Measurements from ENCODE around the gene UFM1.
A peak's percentile ranks its signal among the peaks of the same experiment; 100 is the strongest.
"Not testable (repeated sequence)": the region's sequence is repeated elsewhere in the genome, so short reads cannot be mapped to it uniquely, and the experiment has no call there.

Gene UFM1

GRCh38 chr13:38346764-38347163, 2.9 kb upstream of the UFM1 start:
- TF ChIP-seq ZNF274 (IDR thresholded peaks at IDR 0.05; ENCODE audit: low read depth, low read length) = no peak
- TF ChIP-seq YY1 (IDR thresholded peaks at IDR 0.05; ENCODE audit: insufficient read depth, insufficient read length) = no peak
- no peak for TF ChIP-seq SUZ12 (IDR thresholded peaks at IDR 0.05; ENCODE audit: extremely low read depth, insufficient read depth, insufficient read length)
- Histone ChIP-seq H3K4me1 (ENCODE audit: insufficient read depth, insufficient read length) (no peaks in the 10 kb centered on the region), H3K9me3 (ENCODE audit: insufficient read depth, low read length) (no peaks in the 10 kb centered on the region), H3K27me3 (ENCODE audit: insufficient read depth, insufficient read length) (no peaks in the 10 kb centered on the region), H3K36me3 (ENCODE audit: insufficient read depth, insufficient read length, low read length) (peaks cover 11% of the 10 kb centered on the region), H3K4me3 (ENCODE audit: insufficient read length, low read depth) (no peak overlapping the region), H3K9ac (ENCODE audit: insufficient read length, low read depth) (no peak overlapping the region)
- DNase-seq (ENCODE audit: low read depth, low spot score) = no peak

- H3K36me3 ChIP-seq (ENCODE audit: insufficient read depth, insufficient read length, low read length) = peaks cover 13% of the 10 kb centered on the region
- DNase-seq (ENCODE audit: low read depth, low spot score) = no peak
- H3K27me3 ChIP-seq (ENCODE audit: insufficient read depth, insufficient read length) = no peaks in the 10 kb centered on the region
- no peak overlapping the region for H3K9ac ChIP-seq (ENCODE audit: insufficient read length, low read depth)
- no peaks in the 10 kb centered on the region for H3K4me1 ChIP-seq (ENCODE audit: insufficient read depth, insufficient read length)
- no peaks in the 10 kb centered on the region for H3K9me3 ChIP-seq (ENCODE audit: insufficient read depth, low read length)
- peak overlapping the region; percentile 50 for H3K4me3 ChIP-seq (ENCODE audit: insufficient read length, low read depth)
- TF ChIP-seq ZNF274 (IDR thresholded peaks at IDR 0.05; ENCODE audit: low read depth, low read length) (no peak), YY1 (IDR thresholded peaks at IDR 0.05; ENCODE audit: insufficient read depth, insufficient read length) (no peak)
These were observed 726 bp upstream of the UFM1 start for GRCh38 chr13:38348861-38349389.

GRCh38 chr13:38350114-38350617, 515 bp downstream of the UFM1 start:
- no peak for DNase-seq (ENCODE audit: low read depth, low spot score)
- Histone ChIP-seq H3K9ac (ENCODE audit: insufficient read length, low read depth) (peak overlapping the region; percentile 89), H3K36me3 (ENCODE audit: insufficient read depth, insufficient read length, low read length) (peaks cover 16% of the 10 kb centered on the region), H3K4me1 (ENCODE audit: insufficient read depth, insufficient read length) (no peaks in the 10 kb centered on the region), H3K9me3 (ENCODE audit: insufficient read depth, low read length) (no peaks in the 10 kb centered on the region), H3K4me3 (ENCODE audit: insufficient read length, low read depth) (peak overlapping the region; percentile 85), H3K27me3 (ENCODE audit: insufficient read depth, insufficient read length) (no peaks in the 10 kb centered on the region)
- no peak for TF ChIP-seq ZNF274 (IDR thresholded peaks at IDR 0.05; ENCODE audit: low read depth, low read length)
- no peak for TF ChIP-seq SUZ12 (IDR thresholded peaks at IDR 0.05; ENCODE audit: extremely low read depth, insufficient read depth, insufficient read length)
- TF ChIP-seq YY1 (IDR thresholded peaks at IDR 0.05; ENCODE audit: insufficient read depth, insufficient read length) = no peak

GRCh38 chr13:38355595-38356119, 6.0 kb downstream of the UFM1 start:
- H3K27me3 ChIP-seq (ENCODE audit: insufficient read depth, insufficient read length) = no peaks in the 10 kb centered on the region
- no peak for DNase-seq (ENCODE audit: low read depth, low spot score)
- TF ChIP-seq YY1 (IDR thresholded peaks at IDR 0.05; ENCODE audit: insufficient read depth, insufficient read length) = no peak
- no peak for TF ChIP-seq ZNF274 (IDR thresholded peaks at IDR 0.05; ENCODE audit: low read depth, low read length)
- TF ChIP-seq SUZ12 (IDR thresholded peaks at IDR 0.05; ENCODE audit: extremely low read depth, insufficient read depth, insufficient read length) = no peak
- H3K9ac ChIP-seq (ENCODE audit: insufficient read length, low read depth) = no peak overlapping the region
- no peaks in the 10 kb centered on the region for H3K9me3 ChIP-seq (ENCODE audit: insufficient read depth, low read length)
- H3K36me3 ChIP-seq (ENCODE audit: insufficient read depth, insufficient read length, low read length) = peaks cover 39% of the 10 kb centered on the region
- no peak overlapping the region for H3K4me3 ChIP-seq (ENCODE audit: insufficient read length, low read depth)
- no peaks in the 10 kb centered on the region for H3K4me1 ChIP-seq (ENCODE audit: insufficient read depth, insufficient read length)

- Histone ChIP-seq H3K4me3 (ENCODE audit: insufficient read length, low read depth) (no peak overlapping the region), H3K9ac (ENCODE audit: insufficient read length, low read depth) (no peak overlapping the region), H3K9me3 (ENCODE audit: insufficient read depth, low read length) (peaks cover 9% of the 10 kb centered on the region; the same call in 1 of the 2 replicates), H3K36me3 (ENCODE audit: insufficient read depth, insufficient read length, low read length) (peaks cover 48% of the 10 kb centered on the region), H3K27me3 (ENCODE audit: insufficient read depth, insufficient read length) (no peaks in the 10 kb centered on the region), H3K4me1 (ENCODE audit: insufficient read depth, insufficient read length) (no peaks in the 10 kb centered on the region)
- no peak for DNase-seq (ENCODE audit: low read depth, low spot score)
- TF ChIP-seq YY1 (IDR thresholded peaks at IDR 0.05; ENCODE audit: insufficient read depth, insufficient read length) (no peak), ZNF274 (IDR thresholded peaks at IDR 0.05; ENCODE audit: low read depth, low read length) (no peak), SUZ12 (IDR thresholded peaks at IDR 0.05; ENCODE audit: extremely low read depth, insufficient read depth, insufficient read length) (no peak)
These were observed 9.0 kb downstream of the UFM1 start for GRCh38 chr13:38358684-38359083.

GRCh38 chr13:38361542-38362262, 12.1 kb downstream of the UFM1 start:
- Histone ChIP-seq H3K36me3 (ENCODE audit: insufficient read depth, insufficient read length, low read length) (peaks cover 44% of the 10 kb centered on the region), H3K9ac (ENCODE audit: insufficient read length, low read depth) (no peak overlapping the region), H3K4me3 (ENCODE audit: insufficient read length, low read depth) (no peak overlapping the region), H3K27me3 (ENCODE audit: insufficient read depth, insufficient read length) (no peaks in the 10 kb centered on the region), H3K9me3 (ENCODE audit: insufficient read depth, low read length) (peaks cover 9% of the 10 kb centered on the region; the same call in 1 of the 2 replicates), H3K4me1 (ENCODE audit: insufficient read depth, insufficient read length) (no peaks in the 10 kb centered on the region)
- TF ChIP-seq YY1 (IDR thresholded peaks at IDR 0.05; ENCODE audit: insufficient read depth, insufficient read length) (no peak), ZNF274 (IDR thresholded peaks at IDR 0.05; ENCODE audit: low read depth, low read length) (no peak), SUZ12 (IDR thresholded peaks at IDR 0.05; ENCODE audit: extremely low read depth, insufficient read depth, insufficient read length) (no peak)
- no peak for DNase-seq (ENCODE audit: low read depth, low spot score)

- Histone ChIP-seq H3K36me3 (ENCODE audit: insufficient read depth, insufficient read length, low read length) (peaks cover 34% of the 10 kb centered on the region), H3K27me3 (ENCODE audit: insufficient read depth, insufficient read length) (no peaks in the 10 kb centered on the region), H3K4me3 (ENCODE audit: insufficient read length, low read depth) (no peak overlapping the region), H3K9me3 (ENCODE audit: insufficient read depth, low read length) (peaks cover 9% of the 10 kb centered on the region; the same call in 1 of the 2 replicates), H3K9ac (ENCODE audit: insufficient read length, low read depth) (no peak overlapping the region), H3K4me1 (ENCODE audit: insufficient read depth, insufficient read length) (no peaks in the 10 kb centered on the region)
- no peak for TF ChIP-seq YY1 (IDR thresholded peaks at IDR 0.05; ENCODE audit: insufficient read depth, insufficient read length)
- no peak for DNase-seq (ENCODE audit: low read depth, low spot score)
These were observed 13.6 kb downstream of the UFM1 start for GRCh38 chr13:38363219-38363618.

GRCh38 chr13:38363746-38364145, 14.1 kb downstream of the UFM1 start:
- H3K4me3 ChIP-seq (ENCODE audit: insufficient read length, low read depth); H3K27me3 ChIP-seq (ENCODE audit: insufficient read depth, insufficient read length); DNase-seq (ENCODE audit: low read depth, low spot score); H3K9ac ChIP-seq (ENCODE audit: insufficient read length, low read depth); H3K9me3 ChIP-seq (ENCODE audit: insufficient read depth, low read length); H3K4me1 ChIP-seq (ENCODE audit: insufficient read depth, insufficient read length): not testable (repeated sequence)
- peaks cover 31% of the 10 kb centered on the region for H3K36me3 ChIP-seq (ENCODE audit: insufficient read depth, insufficient read length, low read length)

All from NT2/D1 (cell line).